Right lobe of liver (tissue), 6 donors: Measurements from ENCODE around the gene GOLGA3. TPM values are rescaled to one million over a fixed set of nuclear protein-coding genes. Genes with fewer than 3 reads are reported as not detected.
"Not testable (repeated sequence)": the region's sequence is repeated elsewhere in the genome, so short reads cannot be mapped to it uniquely, and the experiment has no call there.

Experiments
- ATAC-seq, 4 donors: fragments of 200-7000 bp; cut with Tn5 transposase; one replicate each; pipeline ENCODE4 v1.9.1; 2020; ENCODE audit warnings: mild to moderate bottlenecking in 4 of 4, moderate library complexity in 4 of 4
- DNase-seq, 3 donors: peaks; one replicate each; pipeline ENCODE4 v3.0.0-alpha.2; 2020
- H3K27ac ChIP-seq, 3 donors: fragments of 200-600 bp; one replicate each; pipeline ENCODE4 v1.8.0; 2022
- H3K27me3 ChIP-seq, 2 donors: fragments of 200-600 bp; one replicate each; pipeline ENCODE4 v1.8.0; 2022
- H3K36me3 ChIP-seq, 4 donors: fragments of 200-600 bp; sonication (generic) in 1 of 4; one replicate each; pipeline versions ENCODE4 v1.5.1 to v1.8.0; 2017 to 2022; ENCODE audit warnings: control low read depth in 1 of 4
- H3K4me1 ChIP-seq, 4 donors: fragments of 200-600 bp; sonication (generic) in 1 of 4; one replicate each; pipeline versions ENCODE4 v1.5.1 to v1.8.0; 2017 to 2022; ENCODE audit warnings: control low read depth in 1 of 4
- H3K4me3 ChIP-seq, 3 donors: fragments of 200-600 bp; one replicate each; pipeline ENCODE4 v1.8.0; 2022
- H3K9me3 ChIP-seq, 4 donors: fragments of 200-600 bp; sonication (generic) in 1 of 4; one replicate each; pipeline versions ENCODE4 v1.5.1 to v1.8.0; 2017 to 2022; ENCODE audit warnings: control low read depth in 1 of 4
- POLR2A ChIP-seq: fragments of 450-650 bp; IDR thresholded peaks from one replicate; pipeline ENCODE4 v1.6.1; 2017; ENCODE audit warnings: antibody characterized with exemption, mild to moderate bottlenecking
- WGBS: methylation state at CpG from one replicate; pipeline ENCODE4 v1.1.6; 2018; ENCODE audit warnings: low coverage, low lambda C conversion rate; ENCODE audit not compliant: insufficient coverage; ENCODE audit errors: missing lambda C conversion rate; 5-methylcytosine and 5-hydroxymethylcytosine counted together
- intact Hi-C, 2 donors: fragments of 100-400 bp; cut with DNase I; formaldehyde crosslinking; loops; one replicate each; pipeline versions ENCODE4 v1.11.2 to v1.14.1; 2022
- total RNA-seq, 6 experiments: library from RNA; depleted of rRNA in 2 of 6; stranded (reverse); fragments of >200 nt in 2 of 6; fragmentation: NEBNext Ultra II Directional in 3 of 6; extraction: Animal tissue kit (Norgen Biotek cat#: 25700) in 3 of 6; gene quantifications; one replicate each; pipeline versions ENCODE4 v1.1.0 to v1.2.4, GENCODE V29; 2016 to 2023
- TF ChIP-seq, protein P1 (sequence below), 4 donors: fragments of 200-600 bp in 3 of 4; fragments of 450-650 bp in 1 of 4; IDR thresholded peaks; one replicate each; pipeline versions ENCODE4 v1.5.1 to v1.8.0; 2016 to 2022; ENCODE audit warnings: antibody characterized with exemption in 4 of 4, mild to moderate bottlenecking in 2 of 4
- donor health status: DM: no; HTN: yes; CAD: no.
- donor health status: DM: no; HTN: no; CAD: no.
- donor health status: DM: no; HTN: no; CAD: no.
- donor health status: DM: no; HTN: yes; CAD: no.
- donor health status: DM: no; HTN: yes; CAD: no.

Gene GOLGA3
- total RNA-seq, 6 experiments from 2014 or later: 15.7 to 37.5 (median 22.8) TPM

DNA sequence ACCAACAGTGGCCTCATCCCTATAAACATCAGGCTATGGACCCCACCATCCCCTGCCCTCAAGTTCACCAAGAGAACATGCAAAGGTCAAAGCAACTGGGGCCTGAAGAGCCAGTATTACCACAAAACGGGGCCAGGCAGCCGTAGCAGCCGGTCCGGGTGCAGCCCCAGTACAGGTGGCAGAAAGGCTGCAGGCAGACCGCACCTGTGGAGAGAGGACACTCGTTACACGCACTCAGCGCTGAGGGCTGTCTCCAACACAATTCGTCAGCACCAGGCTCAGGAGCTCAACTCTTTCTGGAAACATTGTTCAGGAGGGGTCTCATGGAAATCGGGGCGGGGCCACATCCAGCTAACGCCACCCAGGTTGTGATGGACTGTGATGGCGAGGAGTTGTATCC, 19.9 kb upstream of the GOLGA3 start:
- intact Hi-C loops: no loop called here
- Histone ChIP-seq H3K36me3 (peaks cover 0 to 68% (median 24%) of the 10 kb centered on the region in 4 donors), H3K27me3 (no peaks in the 10 kb centered on the region), H3K27ac (no peak overlapping the region), H3K4me1 (no peaks in the 10 kb centered on the region), H3K9me3 (no peaks in the 10 kb centered on the region), H3K4me3 (no peak overlapping the region)
- 98% methylated on average over 8 of the region's 13 CpGs for WGBS
- no peak for DNase-seq
- TF ChIP-seq, protein P1, sequence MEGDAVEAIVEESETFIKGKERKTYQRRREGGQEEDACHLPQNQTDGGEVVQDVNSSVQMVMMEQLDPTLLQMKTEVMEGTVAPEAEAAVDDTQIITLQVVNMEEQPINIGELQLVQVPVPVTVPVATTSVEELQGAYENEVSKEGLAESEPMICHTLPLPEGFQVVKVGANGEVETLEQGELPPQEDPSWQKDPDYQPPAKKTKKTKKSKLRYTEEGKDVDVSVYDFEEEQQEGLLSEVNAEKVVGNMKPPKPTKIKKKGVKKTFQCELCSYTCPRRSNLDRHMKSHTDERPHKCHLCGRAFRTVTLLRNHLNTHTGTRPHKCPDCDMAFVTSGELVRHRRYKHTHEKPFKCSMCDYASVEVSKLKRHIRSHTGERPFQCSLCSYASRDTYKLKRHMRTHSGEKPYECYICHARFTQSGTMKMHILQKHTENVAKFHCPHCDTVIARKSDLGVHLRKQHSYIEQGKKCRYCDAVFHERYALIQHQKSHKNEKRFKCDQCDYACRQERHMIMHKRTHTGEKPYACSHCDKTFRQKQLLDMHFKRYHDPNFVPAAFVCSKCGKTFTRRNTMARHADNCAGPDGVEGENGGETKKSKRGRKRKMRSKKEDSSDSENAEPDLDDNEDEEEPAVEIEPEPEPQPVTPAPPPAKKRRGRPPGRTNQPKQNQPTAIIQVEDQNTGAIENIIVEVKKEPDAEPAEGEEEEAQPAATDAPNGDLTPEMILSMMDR (IDR thresholded peaks at IDR 0.05): no peak
- TF ChIP-seq POLR2A: no peak
- ATAC-seq: no peak

DNA sequence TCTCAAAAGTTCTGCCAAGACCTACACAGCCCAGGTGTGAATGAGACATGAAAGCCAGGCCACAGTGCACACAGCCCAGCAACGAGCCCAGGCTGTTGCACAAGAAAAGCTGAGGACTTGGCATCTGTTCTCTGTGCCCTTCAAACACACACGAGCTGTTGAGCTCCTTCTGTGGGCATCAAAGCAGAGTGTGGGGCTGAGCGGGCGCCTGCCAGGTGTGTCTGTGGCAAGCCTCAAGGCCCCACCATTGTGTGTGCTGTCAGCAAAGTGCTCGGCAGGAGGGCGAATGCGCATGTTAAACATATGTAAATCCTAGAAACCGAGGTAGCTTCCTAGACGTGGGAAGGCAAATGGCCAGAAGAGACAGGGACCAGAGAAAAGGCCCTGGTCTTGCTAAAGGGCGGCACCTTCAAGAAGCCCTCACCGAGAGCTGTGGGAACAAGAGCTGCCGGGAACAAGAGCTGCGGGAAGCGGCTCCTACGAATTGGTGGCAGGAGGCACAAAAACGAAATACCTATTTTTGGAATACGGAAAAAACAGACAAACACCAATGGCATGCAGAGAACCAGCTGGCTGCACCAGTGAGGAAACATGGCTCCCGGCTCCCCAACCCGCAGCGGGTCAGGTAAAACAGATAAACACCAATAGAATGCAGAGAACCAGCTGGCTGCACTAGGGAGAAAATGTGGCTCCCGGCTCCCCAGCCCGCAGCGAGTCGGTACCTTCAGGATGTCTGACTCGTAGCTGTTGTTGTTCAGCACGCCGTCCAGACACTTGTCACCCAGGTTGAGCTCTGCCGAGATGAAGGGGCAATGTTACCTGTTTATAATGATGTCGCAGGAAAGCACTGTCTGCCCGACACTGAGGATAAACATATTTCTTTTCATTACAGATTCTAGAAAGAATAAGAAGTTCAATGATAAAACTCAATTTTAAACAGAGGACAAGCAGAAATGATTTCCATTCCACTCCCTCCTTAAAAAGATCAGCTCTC, 19.0 kb upstream of the GOLGA3 start:
- H3K4me1 ChIP-seq: no peaks in the 10 kb centered on the region
- no peak for TF ChIP-seq POLR2A
- TF ChIP-seq, protein P1 (IDR thresholded peaks at IDR 0.05): no peak
- peaks cover 0 to 67% (median 21%) of the 10 kb centered on the region in 4 donors for H3K36me3 ChIP-seq
- no peaks in the 10 kb centered on the region for H3K27me3 ChIP-seq
- WGBS: 79% methylated on average over 18 of the region's 30 CpGs
- intact Hi-C loops: no loop called here
- no peak overlapping the region for H3K27ac ChIP-seq
- H3K9me3 ChIP-seq: no peaks in the 10 kb centered on the region
- no peak for DNase-seq
- ATAC-seq: peak in 1 of 4 donors; percentile 76
- H3K4me3 ChIP-seq: no peak overlapping the region

DNA sequence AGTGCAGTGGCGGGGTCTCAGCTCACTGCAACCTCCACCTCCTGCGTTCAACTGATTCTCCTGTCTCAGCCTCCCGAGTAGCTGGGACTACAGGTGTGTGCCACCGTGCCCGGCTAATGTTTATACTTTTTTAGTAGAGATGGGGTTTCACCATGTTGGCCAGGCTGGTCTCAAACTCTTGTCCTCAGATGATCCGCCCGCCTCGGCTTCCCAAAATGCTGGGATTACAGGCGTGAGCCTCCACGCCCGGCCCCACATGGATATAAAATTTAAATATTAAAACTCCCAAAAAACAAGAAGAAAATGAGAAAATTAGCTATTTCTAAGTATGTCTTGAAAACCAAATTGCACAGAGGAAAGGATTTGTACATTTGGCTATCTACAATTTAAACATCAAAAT, 16.0 kb upstream of the GOLGA3 start:
- H3K36me3 ChIP-seq: peaks cover 0 to 68% (median 15%) of the 10 kb centered on the region in 4 donors
- H3K4me3 ChIP-seq, H3K4me1 ChIP-seq, ATAC-seq, H3K9me3 ChIP-seq, H3K27me3 ChIP-seq, DNase-seq, H3K27ac ChIP-seq, intact Hi-C loops: not testable (repeated sequence)
- 88% methylated on average over 10 of the region's 11 CpGs for WGBS

DNA sequence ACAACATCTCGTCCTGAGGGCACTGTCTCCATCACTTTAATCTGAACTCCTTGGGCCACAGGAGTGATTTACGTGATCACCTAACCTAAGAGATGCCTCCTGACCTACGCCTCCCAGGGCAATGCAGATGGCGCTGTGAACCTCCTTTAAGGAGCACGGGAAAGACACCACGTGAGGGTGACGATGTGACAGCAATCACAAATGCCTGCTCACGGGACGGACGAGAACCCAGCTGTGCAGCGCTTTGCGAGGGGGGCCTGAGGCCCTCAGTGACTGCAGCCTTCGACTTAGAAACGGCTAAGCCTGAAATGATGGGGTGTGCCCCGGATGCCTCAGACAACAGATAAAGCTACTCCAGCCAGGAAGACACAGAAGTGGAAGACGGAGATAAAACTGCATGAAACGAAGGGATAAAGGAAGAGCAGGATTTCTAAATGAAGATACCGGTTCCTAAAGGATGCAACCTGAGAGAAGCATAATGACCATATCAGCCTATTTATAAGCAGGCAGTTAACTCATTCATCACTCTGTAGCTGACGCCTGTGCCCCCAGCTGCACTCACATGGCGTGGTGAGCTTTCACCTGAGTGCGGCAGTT, 13.9 kb upstream of the GOLGA3 start:
- ATAC-seq: no peak
- Histone ChIP-seq H3K27me3 (no peaks in the 10 kb centered on the region), H3K27ac (no peak overlapping the region), H3K36me3 (peaks cover 0 to 62% (median 14%) of the 10 kb centered on the region in 4 donors), H3K9me3 (no peaks in the 10 kb centered on the region), H3K4me3 (no peak overlapping the region), H3K4me1 (no peaks in the 10 kb centered on the region)
- intact Hi-C loops: no loop called here
- WGBS: 89% methylated on average over 17 of the region's 21 CpGs
- no peak for DNase-seq
- TF ChIP-seq, protein P1 (IDR thresholded peaks at IDR 0.05): no peak
- TF ChIP-seq POLR2A: no peak

DNA sequence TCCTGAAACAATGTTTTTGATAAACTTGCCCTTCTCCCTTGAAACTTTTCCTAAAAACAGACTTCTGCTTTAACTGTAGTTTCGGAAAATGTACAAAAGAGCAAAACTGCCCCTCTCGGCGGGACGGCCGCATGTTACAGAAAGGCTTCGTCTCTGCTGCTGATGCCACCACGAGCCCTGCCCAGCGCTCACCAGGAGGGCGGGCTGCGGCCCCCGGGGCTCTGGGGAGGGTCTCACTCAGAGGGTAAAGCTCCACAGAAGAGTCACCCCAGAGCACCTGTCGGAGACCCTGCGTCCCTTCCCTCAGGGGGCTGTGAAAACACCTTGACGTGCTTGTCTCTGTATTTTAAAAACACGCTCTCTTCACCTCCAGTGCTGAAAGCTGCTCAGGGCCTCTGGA, 12.5 kb upstream of the GOLGA3 start:
- Histone ChIP-seq H3K4me1 (no peaks in the 10 kb centered on the region), H3K9me3 (no peaks in the 10 kb centered on the region), H3K27ac (no peak overlapping the region), H3K27me3 (no peaks in the 10 kb centered on the region), H3K4me3 (no peak overlapping the region), H3K36me3 (peaks cover 0 to 51% (median 7%) of the 10 kb centered on the region in 4 donors)
- TF ChIP-seq, protein P1 (IDR thresholded peaks at IDR 0.05): no peak
- TF ChIP-seq POLR2A: no peak
- intact Hi-C loops: no loop called here
- no peak for DNase-seq
- no peak for ATAC-seq
- WGBS: 84% methylated on average over 7 of the region's 15 CpGs
